GM12873 (cell line): Measurements from ENCODE around the gene LDLRAD2.

Experiments
- TF ChIP-seq, protein P1 (sequence below): IDR thresholded peaks from 2 replicates; pipeline ENCODE4 v1.5.1; 2012; ENCODE audit warnings: low read depth, mild to moderate bottlenecking, moderate library complexity, low read length, control low read depth; ENCODE audit not compliant: insufficient read depth; ENCODE audit errors: missing control alignments

LDLRAD2 gene

GRCh38 chr1:21833392-21833976, 21.4 kb downstream of the LDLRAD2 start:
- TF ChIP-seq, protein P1, sequence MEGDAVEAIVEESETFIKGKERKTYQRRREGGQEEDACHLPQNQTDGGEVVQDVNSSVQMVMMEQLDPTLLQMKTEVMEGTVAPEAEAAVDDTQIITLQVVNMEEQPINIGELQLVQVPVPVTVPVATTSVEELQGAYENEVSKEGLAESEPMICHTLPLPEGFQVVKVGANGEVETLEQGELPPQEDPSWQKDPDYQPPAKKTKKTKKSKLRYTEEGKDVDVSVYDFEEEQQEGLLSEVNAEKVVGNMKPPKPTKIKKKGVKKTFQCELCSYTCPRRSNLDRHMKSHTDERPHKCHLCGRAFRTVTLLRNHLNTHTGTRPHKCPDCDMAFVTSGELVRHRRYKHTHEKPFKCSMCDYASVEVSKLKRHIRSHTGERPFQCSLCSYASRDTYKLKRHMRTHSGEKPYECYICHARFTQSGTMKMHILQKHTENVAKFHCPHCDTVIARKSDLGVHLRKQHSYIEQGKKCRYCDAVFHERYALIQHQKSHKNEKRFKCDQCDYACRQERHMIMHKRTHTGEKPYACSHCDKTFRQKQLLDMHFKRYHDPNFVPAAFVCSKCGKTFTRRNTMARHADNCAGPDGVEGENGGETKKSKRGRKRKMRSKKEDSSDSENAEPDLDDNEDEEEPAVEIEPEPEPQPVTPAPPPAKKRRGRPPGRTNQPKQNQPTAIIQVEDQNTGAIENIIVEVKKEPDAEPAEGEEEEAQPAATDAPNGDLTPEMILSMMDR = no peak

DNA sequence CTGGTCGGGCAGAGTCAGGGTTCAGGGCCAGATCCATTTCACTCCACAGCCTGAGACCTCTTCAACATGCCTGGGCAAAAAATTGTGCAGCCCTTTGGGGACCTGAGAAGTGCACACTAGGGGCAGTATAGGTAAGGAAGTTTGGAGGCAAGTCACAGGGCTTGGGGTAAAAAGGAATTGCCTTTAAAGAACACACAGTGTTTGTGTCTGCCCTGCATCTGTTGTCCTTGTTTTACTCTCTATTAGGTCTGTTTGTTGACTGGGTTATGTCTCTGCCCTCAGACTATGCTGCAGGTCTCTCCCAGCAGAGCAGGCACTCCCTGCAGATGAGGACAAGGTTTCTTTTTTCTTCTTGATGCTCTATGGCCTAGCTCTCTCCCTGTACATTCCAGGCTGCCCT, 22.0 kb downstream of the LDLRAD2 start:
- TF ChIP-seq, protein P1 = peak; percentile 18

GRCh38 chr1:21834666-21835065, 22.6 kb downstream of the LDLRAD2 start:
- TF ChIP-seq, protein P1 = no peak

GRCh38 chr1:21836010-21836409, 23.9 kb downstream of the LDLRAD2 start:
- TF ChIP-seq, protein P1 = no peak

DNA sequence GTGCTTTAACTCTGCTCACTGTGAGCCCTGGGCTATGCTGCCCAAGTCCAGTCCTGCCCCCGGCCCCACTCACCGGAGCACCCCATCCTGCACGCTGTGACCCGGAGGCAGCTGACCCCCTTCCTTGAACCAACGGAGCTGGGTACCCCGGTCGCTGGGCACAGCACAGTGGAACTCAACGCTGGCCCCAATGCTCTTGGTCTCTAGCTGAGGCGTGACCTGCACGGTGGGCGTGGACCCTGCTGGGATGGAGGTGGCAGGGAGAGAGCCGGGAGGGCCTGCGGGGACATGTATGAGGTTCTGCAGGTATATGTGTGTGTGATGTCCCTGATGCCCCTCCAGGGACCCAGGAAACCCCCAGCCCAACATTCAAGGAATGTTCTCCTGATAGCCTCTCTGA, 24.7 kb downstream of the LDLRAD2 start:
- TF ChIP-seq, protein P1 = no peak

DNA sequence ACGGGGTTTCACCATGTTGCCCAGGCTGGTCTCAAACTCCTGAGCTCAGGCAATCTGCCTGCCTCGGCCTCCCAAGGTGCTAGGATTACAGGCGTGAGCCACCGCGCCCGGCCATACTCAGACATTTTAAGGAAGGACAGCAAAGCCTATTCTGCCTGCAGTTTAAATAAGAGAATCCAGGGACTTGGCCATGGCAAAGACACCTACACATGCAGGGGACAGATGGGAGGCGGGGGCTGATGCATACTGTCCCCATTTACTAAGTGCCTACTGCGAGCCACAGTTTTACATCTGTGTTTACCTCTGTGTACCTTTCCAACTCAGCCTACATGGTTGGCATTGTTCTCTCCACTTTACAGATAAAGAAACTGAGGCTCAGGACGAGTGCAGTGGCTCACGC, 25.4 kb downstream of the LDLRAD2 start:
- TF ChIP-seq, protein P1 = no peak

DNA sequence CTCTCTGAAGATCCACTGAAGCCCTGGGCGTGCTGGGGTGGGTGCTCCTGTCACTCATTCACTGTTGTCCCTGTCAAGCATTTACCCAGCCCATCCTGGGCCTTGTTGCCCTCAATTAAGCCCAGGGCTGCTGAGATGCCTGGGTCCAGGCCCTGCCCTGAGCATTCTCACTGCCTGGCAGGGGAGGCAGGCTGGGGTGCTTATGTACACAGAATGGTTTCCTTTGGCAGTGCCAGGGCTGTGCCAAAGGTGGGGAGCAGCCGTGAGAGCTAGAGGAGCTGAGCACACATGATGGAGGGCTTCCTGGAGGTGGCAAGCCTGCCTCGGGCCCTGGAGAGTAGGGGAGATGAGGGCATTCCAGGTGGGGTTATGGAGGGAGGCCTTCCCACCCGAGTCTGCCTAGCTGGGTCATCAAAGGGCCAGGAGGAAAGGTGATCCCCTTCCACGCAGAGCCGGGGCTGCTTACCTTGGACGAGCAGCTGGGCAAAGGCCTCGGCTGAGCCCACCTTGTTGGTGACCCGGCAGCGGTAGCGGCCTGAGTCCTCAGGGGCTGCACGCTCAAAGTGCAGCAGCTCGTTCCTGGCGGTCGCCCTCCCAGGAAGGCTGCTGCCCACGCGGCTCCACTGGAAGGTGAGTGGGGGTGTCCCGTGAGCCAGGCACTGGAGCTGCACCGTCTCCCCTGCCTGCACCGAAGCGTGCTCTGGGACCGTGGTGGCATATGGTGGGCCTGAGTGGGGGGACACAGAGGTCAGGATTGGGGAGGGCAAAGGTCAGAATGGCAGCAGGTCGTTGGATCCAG, 26.5 kb downstream of the LDLRAD2 start:
- TF ChIP-seq, protein P1 = no peak
